HepG2 (cell line): ENCODE results near the gene CBL. TPM values are rescaled to one million over a fixed set of nuclear protein-coding genes. Genes with fewer than 3 reads are reported as not detected.

Source experiments
- AFF4 ChIP-seq: sonication (generic); formaldehyde crosslinking; IDR thresholded peaks from 2 replicates; pipeline ENCODE4 v1.4.0; 2020; ENCODE audit warnings: missing genetic modification reagents
- CREBL2 ChIP-seq: sonication (generic); formaldehyde crosslinking; IDR thresholded peaks from 2 replicates; pipeline ENCODE4 v1.8.1; 2023; ENCODE audit warnings: missing genetic modification reagents, mild to moderate bottlenecking, borderline replicate concordance
- E2F1 ChIP-seq: sonication (generic); formaldehyde crosslinking; IDR thresholded peaks from 2 replicates; pipeline ENCODE4 v1.5.0; 2020; ENCODE audit warnings: missing genetic modification reagents
- GABPB1 ChIP-seq: IDR thresholded peaks from 2 replicates; pipeline ENCODE4 v1.6.1; 2016; ENCODE audit warnings: mild to moderate bottlenecking, missing genetic modification reagents, moderate library complexity, missing compliant biosample characterization
- HOMEZ ChIP-seq: IDR thresholded peaks from 2 replicates; pipeline ENCODE4 v1.6.1; 2016; ENCODE audit warnings: low read depth
- IKZF4 ChIP-seq: sonication (generic); formaldehyde crosslinking; IDR thresholded peaks from 2 replicates; pipeline ENCODE4 v1.5.1; 2020; ENCODE audit warnings: borderline replicate concordance, mild to moderate bottlenecking, low read depth, missing genetic modification reagents; ENCODE audit errors: not compliant biosample characterization
- IKZF5 ChIP-seq: IDR thresholded peaks from 2 replicates; pipeline ENCODE4 v1.6.1; 2018; ENCODE audit warnings: missing genetic modification reagents, mild to moderate bottlenecking, missing compliant biosample characterization
- KDM4B ChIP-seq: sonication (generic); formaldehyde crosslinking; IDR thresholded peaks from 2 replicates; pipeline ENCODE4 v1.4.0; 2020; ENCODE audit warnings: missing genetic modification reagents
- RFXANK ChIP-seq: IDR thresholded peaks from 2 replicates; pipeline ENCODE4 v1.6.1; 2016
- SNAPC5 ChIP-seq: sonication (generic); formaldehyde crosslinking; IDR thresholded peaks from 2 replicates; pipeline ENCODE4 v1.8.1; 2023; ENCODE audit warnings: mild to moderate bottlenecking, missing genetic modification reagents, borderline replicate concordance
- TFAP4 ChIP-seq: sonication (generic); IDR thresholded peaks from 2 replicates; pipeline ENCODE4 v1.6.1; 2016; ENCODE audit warnings: low read depth, borderline replicate concordance
- ZNF276 ChIP-seq: sonication (generic); formaldehyde crosslinking; IDR thresholded peaks from 2 replicates; pipeline ENCODE4 v1.4.0; 2020; ENCODE audit warnings: mild to moderate bottlenecking, low read depth, missing genetic modification reagents
- polyA plus RNA-seq, 8 experiments: library from polyadenylated mRNA; depleted of rRNA in 3 of 8; stranded (reverse) in 7 of 8; unstranded in 1 of 8; fragments of >200 nt; fragmentation: Illumina TruSeq in 4 of 8; extraction: Trizol in 4 of 8; gene quantifications; 2 replicates each; pipeline versions ENCODE4 v1.2.1 to v1.2.3, GENCODE V29; 2011 to 2016; ENCODE audit warnings: low read depth in 4 of 8, missing spikeins in 1 of 8, mixed read lengths in 1 of 8; ENCODE audit not compliant: insufficient read depth in 1 of 8
- total RNA-seq, 5 experiments: library from RNA; depleted of rRNA; stranded (reverse); fragments of >200 nt; fragmentation: Illumina TruSeq; extraction: Trizol; gene quantifications; 2 replicates each; pipeline ENCODE4 v1.2.3, GENCODE V29; 2016; ENCODE audit warnings: low read depth in 1 of 5

Gene CBL
- total and polyA plus RNA-seq, 2 of the 13 experiments (the other 11 are each of a cell fraction or from before 2014, with no cell fraction given): 6.6 to 7.4 TPM

GRCh38 chr11:119168471-119169281, 37.5 kb upstream of the CBL start, which contains the start of gene NLRX1 (continued):
- TF ChIP-seq AFF4 (CRISPR knock-in tag): no peak
- no peak for TF ChIP-seq KDM4B
- no peak for TF ChIP-seq IKZF5 (CRISPR knock-in tag)
- TF ChIP-seq IKZF4 (CRISPR knock-in tag): no peak
- 0 out of 2 replicates have a peak, but pooled peaks have one; percentile 30 for TF ChIP-seq RFXANK (CRISPR knock-in tag)
- no peak for TF ChIP-seq HOMEZ (CRISPR knock-in tag)
- TF ChIP-seq GABPB1 (CRISPR knock-in tag): peak; percentile 82
- TF ChIP-seq CREBL2 (CRISPR knock-in tag): no peak
- no peak; the same call in 1 of the 2 replicates for TF ChIP-seq E2F1 (CRISPR knock-in tag)
- 0 out of 2 replicates have a peak, but pooled peaks have one; percentile 11 for TF ChIP-seq TFAP4
- no peak for TF ChIP-seq ZNF276 (CRISPR knock-in tag)
- no peak for TF ChIP-seq SNAPC5 (CRISPR knock-in tag)
